Activated CD4-positive, alpha-beta T cell treated with anti-CD3 and anti-CD28 coated beads, Interleukin-2, amount 10 ng/mL, durations not matched to agents 7 days and 5 days (primary cell): ENCODE data around the gene NSUN6. TPM values are rescaled to one million over a fixed set of nuclear protein-coding genes. Genes with fewer than 3 reads are reported as not detected.
"Not testable (repeated sequence)": the region's sequence is repeated elsewhere in the genome, so short reads cannot be mapped to it uniquely, and the experiment has no call there.

Source experiments
- CTCF ChIA-PET: fragments of 350-600 bp; sonication (Branson Sonifier 250); formaldehyde crosslinking; loops from one replicate; lab custom pipeline; 2021; ENCODE audit warnings: antibody characterized with exemption; lab: Charles Lee
- POLR2A ChIA-PET: fragments of 350-600 bp; sonication (Branson Sonifier 250); formaldehyde crosslinking; loops from one replicate; lab custom pipeline; 2021; ENCODE audit warnings: antibody characterized with exemption; lab: Charles Lee
- DNase-seq: peaks from one replicate; pipeline ENCODE4 v3.0.0-alpha.2; 2020
- H3K27ac Mint-ChIP-seq: one replicate; pipeline ENCODE4 v1.8.0; 2021; ENCODE audit warnings: mild to moderate bottlenecking, moderate library complexity, mixed read lengths
- H3K27me3 Mint-ChIP-seq: one replicate; pipeline ENCODE4 v1.8.0; 2021; ENCODE audit warnings: mixed read lengths
- H3K36me3 Mint-ChIP-seq: one replicate; pipeline ENCODE4 v1.8.0; 2021; ENCODE audit warnings: low read depth, mixed read lengths
- H3K4me1 Mint-ChIP-seq: one replicate; pipeline ENCODE4 v1.8.0; 2021; ENCODE audit warnings: mixed read lengths
- H3K4me3 Mint-ChIP-seq: one replicate; pipeline ENCODE4 v1.8.0; 2021; ENCODE audit warnings: mild to moderate bottlenecking, moderate library complexity, mixed read lengths
- H3K9me3 Mint-ChIP-seq: one replicate; pipeline ENCODE4 v1.8.0; 2021; ENCODE audit warnings: mixed read lengths
- total RNA-seq, 2 experiments: library from RNA; stranded (reverse); gene quantifications; one replicate each; pipeline ENCODE4 v1.2.3, GENCODE V29; 2021

Gene NSUN6
- total RNA-seq, 2 experiments from 2014 or later, result 21.7 to 22.0 TPM

GRCh38 chr10:18653112-18653511, 1.7 kb upstream of the NSUN6 start:
- Mint-ChIP-seq H3K4me1 (peaks cover 47% of the 10 kb centered on the region), H3K9me3 (no peaks in the 10 kb centered on the region), H3K27me3 (no peaks in the 10 kb centered on the region), H3K36me3 (peaks cover 14% of the 10 kb centered on the region), H3K27ac (no peak overlapping the region), H3K4me3 (no peak overlapping the region)
- POLR2A ChIA-PET, result no interaction called here
- CTCF ChIA-PET, result no interaction called here
- no peak for DNase-seq

GRCh38 chr10:18650404-18650997, 886 bp downstream of the NSUN6 start:
- no peaks in the 10 kb centered on the region for H3K27me3 Mint-ChIP-seq
- peak; percentile 25 for DNase-seq
- peaks cover 40% of the 10 kb centered on the region for H3K4me1 Mint-ChIP-seq
- peak overlapping the region; percentile 97 for H3K4me3 Mint-ChIP-seq
- POLR2A ChIA-PET, result no interaction called here
- CTCF ChIA-PET, result interaction anchor here (1.4 kb wide), 1 partner anchor 13 kb away, joined by 3 read pairs; no protein-coding TSS in a partner anchor
- H3K36me3 Mint-ChIP-seq, result peaks cover 21% of the 10 kb centered on the region
- H3K9me3 Mint-ChIP-seq, result no peaks in the 10 kb centered on the region
- peak overlapping the region; percentile 98 for H3K27ac Mint-ChIP-seq

- DNase-seq, result no peak
- no peaks in the 10 kb centered on the region for H3K27me3 Mint-ChIP-seq
- H3K4me1 Mint-ChIP-seq, result peaks cover 43% of the 10 kb centered on the region
- H3K36me3 Mint-ChIP-seq, result peaks cover 24% of the 10 kb centered on the region
- POLR2A ChIA-PET, result interaction anchor here (1.3 kb wide), 1 partner anchor 9 kb away, joined by 3 read pairs; no protein-coding TSS in a partner anchor
- H3K9me3 Mint-ChIP-seq, result no peaks in the 10 kb centered on the region
- H3K27ac Mint-ChIP-seq, result peak overlapping the region; percentile 98
- CTCF ChIA-PET, result interaction anchor here (1.3 to 2.0 kb wide), 2 partner anchors 9 to 12 kb away, joined by 5 to 6 read pairs; no protein-coding TSS in a partner anchor
- peak overlapping the region; percentile 97 for H3K4me3 Mint-ChIP-seq
These were observed 1.9 kb downstream of the NSUN6 start for GRCh38 chr10:18649364-18649959.

GRCh38 chr10:18647945-18648344, 3.4 kb downstream of the NSUN6 start:
- Mint-ChIP-seq H3K9me3 (no peaks in the 10 kb centered on the region), H3K27me3 (no peaks in the 10 kb centered on the region), H3K4me1 (peaks cover 45% of the 10 kb centered on the region), H3K27ac (no peak overlapping the region), H3K4me3 (peak overlapping the region; percentile 37), H3K36me3 (peaks cover 24% of the 10 kb centered on the region)
- no peak for DNase-seq
- ChIA-PET POLR2A (interaction anchor here (1.3 kb wide), 1 partner anchor 11 kb away, joined by 3 read pairs; no protein-coding TSS in a partner anchor), CTCF (interaction anchor here (1.3 to 2.0 kb wide), 2 partner anchors 10 kb away, joined by 5 to 6 read pairs; no protein-coding TSS in a partner anchor)

GRCh38 chr10:18647151-18647550, 4.2 kb downstream of the NSUN6 start:
- Mint-ChIP-seq H3K36me3 (peaks cover 21% of the 10 kb centered on the region), H3K9me3 (no peaks in the 10 kb centered on the region), H3K4me1 (peaks cover 38% of the 10 kb centered on the region), H3K4me3 (no peak overlapping the region), H3K27ac (no peak overlapping the region), H3K27me3 (no peaks in the 10 kb centered on the region)
- ChIA-PET POLR2A (no interaction called here), CTCF (interaction anchor here (0.8 kb wide), 1 partner anchor 12 kb away, joined by 3 read pairs; the partner anchor contains the start of gene ARL5B)
- DNase-seq, result no peak

GRCh38 chr10:18639719-18640118, 11.7 kb downstream of the NSUN6 start:
- H3K27me3 Mint-ChIP-seq, H3K9me3 Mint-ChIP-seq, H3K4me3 Mint-ChIP-seq, DNase-seq, CTCF ChIA-PET, H3K27ac Mint-ChIP-seq, H3K4me1 Mint-ChIP-seq, POLR2A ChIA-PET: not testable (repeated sequence)
- H3K36me3 Mint-ChIP-seq, result peaks cover 18% of the 10 kb centered on the region

- CTCF ChIA-PET, result interaction anchor here (0.9 to 1.3 kb wide), 3 partner anchors 8 to 13 kb away, joined by 3 to 5 read pairs (median 3); partner anchors contain the start of gene NSUN6
- H3K4me3 Mint-ChIP-seq, H3K4me1 Mint-ChIP-seq, H3K27me3 Mint-ChIP-seq, DNase-seq, POLR2A ChIA-PET, H3K27ac Mint-ChIP-seq, H3K9me3 Mint-ChIP-seq: not testable (repeated sequence)
- peaks cover 16% of the 10 kb centered on the region for H3K36me3 Mint-ChIP-seq
These were observed 14.0 kb downstream of the NSUN6 start for GRCh38 chr10:18637400-18637799.

- ChIA-PET POLR2A (no interaction called here), CTCF (no interaction called here)
- DNase-seq, result no peak
- Mint-ChIP-seq H3K4me1 (no peaks in the 10 kb centered on the region), H3K27me3 (no peaks in the 10 kb centered on the region), H3K4me3 (no peak overlapping the region), H3K9me3 (no peaks in the 10 kb centered on the region), H3K27ac (no peak overlapping the region), H3K36me3 (peaks cover 12% of the 10 kb centered on the region)
These were observed 15.4 kb downstream of the NSUN6 start for GRCh38 chr10:18635995-18636394.

GRCh38 chr10:18632500-18632899, 18.9 kb downstream of the NSUN6 start:
- H3K27me3 Mint-ChIP-seq, H3K9me3 Mint-ChIP-seq, POLR2A ChIA-PET, H3K4me3 Mint-ChIP-seq, DNase-seq, H3K27ac Mint-ChIP-seq, CTCF ChIA-PET: not testable (repeated sequence)
- Mint-ChIP-seq H3K4me1 (peaks cover 13% of the 10 kb centered on the region), H3K36me3 (peaks cover 12% of the 10 kb centered on the region)

- H3K36me3 Mint-ChIP-seq, CTCF ChIA-PET, H3K27me3 Mint-ChIP-seq, H3K9me3 Mint-ChIP-seq, POLR2A ChIA-PET: not testable (repeated sequence)
- Mint-ChIP-seq H3K4me1 (peaks cover 21% of the 10 kb centered on the region), H3K27ac (peak overlapping the region; percentile 93), H3K4me3 (peak overlapping the region; percentile 82)
- DNase-seq, result peak; percentile 84
These were observed 23.9 kb downstream of the NSUN6 start for GRCh38 chr10:18627452-18628018.

GRCh38 chr10:18625886-18626285, 25.5 kb downstream of the NSUN6 start:
- no peaks in the 10 kb centered on the region for H3K27me3 Mint-ChIP-seq
- POLR2A ChIA-PET, result no interaction called here
- peaks cover 21% of the 10 kb centered on the region for H3K4me1 Mint-ChIP-seq
- no peak for DNase-seq
- CTCF ChIA-PET, result interaction anchor here (0.6 to 1.4 kb wide), 2 partner anchors 16 to 74 kb away, joined by 3 to 4 read pairs; no protein-coding TSS in a partner anchor
- H3K4me3 Mint-ChIP-seq, result no peak overlapping the region
- no peaks in the 10 kb centered on the region for H3K9me3 Mint-ChIP-seq
- peaks cover 16% of the 10 kb centered on the region for H3K36me3 Mint-ChIP-seq
- H3K27ac Mint-ChIP-seq, result no peak overlapping the region

- H3K27ac Mint-ChIP-seq, POLR2A ChIA-PET, H3K9me3 Mint-ChIP-seq, DNase-seq, CTCF ChIA-PET, H3K4me3 Mint-ChIP-seq, H3K27me3 Mint-ChIP-seq: not testable (repeated sequence)
- Mint-ChIP-seq H3K36me3 (peaks cover 20% of the 10 kb centered on the region), H3K4me1 (peaks cover 27% of the 10 kb centered on the region)
These were observed 27.7 kb downstream of the NSUN6 start for GRCh38 chr10:18623671-18624070.

GRCh38 chr10:18620856-18621255, 30.5 kb downstream of the NSUN6 start:
- no peak overlapping the region for H3K27ac Mint-ChIP-seq
- H3K4me1 Mint-ChIP-seq, result peaks cover 17% of the 10 kb centered on the region
- no peak overlapping the region for H3K4me3 Mint-ChIP-seq
- peaks cover 26% of the 10 kb centered on the region for H3K36me3 Mint-ChIP-seq
- H3K9me3 Mint-ChIP-seq, result no peaks in the 10 kb centered on the region
- CTCF ChIA-PET, result no interaction called here
- POLR2A ChIA-PET, result no interaction called here
- DNase-seq, result no peak
- H3K27me3 Mint-ChIP-seq, result no peaks in the 10 kb centered on the region
